NCI-H2081 treated with DMSO at 0.1 percent for 48 hours (cell line): ENCODE results near the gene NCF2.

ENCODE experiments used
- DNase-seq: peaks from one replicate; lab custom pipeline; 2025; lab: John Stamatoyannopoulos, UW

NCF2 gene

GRCh38 chr1:183583466-183583865, 6.8 kb downstream of the NCF2 start:
- no peak for DNase-seq

GRCh38 chr1:183582021-183582713, 8.1 kb downstream of the NCF2 start:
- DNase-seq: no peak

GRCh38 chr1:183580281-183580682, 10.0 kb downstream of the NCF2 start:
- DNase-seq: peak; percentile 28

GRCh38 chr1:183578856-183579255, 11.4 kb downstream of the NCF2 start:
- DNase-seq: no peak

GRCh38 chr1:183577897-183578465, 12.3 kb downstream of the NCF2 start:
- DNase-seq: no peak

GRCh38 chr1:183576537-183576936, 13.7 kb downstream of the NCF2 start:
- no peak for DNase-seq

- no peak for DNase-seq
Measured at GRCh38 chr1:183575606-183576005, 14.7 kb downstream of the NCF2 start.

GRCh38 chr1:183572721-183573120, 17.5 kb downstream of the NCF2 start:
- no peak for DNase-seq

GRCh38 chr1:183571678-183572268, 18.5 kb downstream of the NCF2 start:
- DNase-seq: no peak

- no peak for DNase-seq
Measured at GRCh38 chr1:183570451-183570850, 19.8 kb downstream of the NCF2 start.

- DNase-seq: no peak
Measured at GRCh38 chr1:183569801-183570200, 20.5 kb downstream of the NCF2 start.

GRCh38 chr1:183569141-183569540, 21.1 kb downstream of the NCF2 start:
- no peak for DNase-seq

- DNase-seq: no peak
Measured at GRCh38 chr1:183568176-183569021, 21.9 kb downstream of the NCF2 start.

GRCh38 chr1:183567584-183567983, 22.7 kb downstream of the NCF2 start:
- DNase-seq: no peak

GRCh38 chr1:183566026-183566425, 24.2 kb downstream of the NCF2 start:
- DNase-seq: no peak

- no peak for DNase-seq
Measured at GRCh38 chr1:183565261-183565660, 25.0 kb downstream of the NCF2 start.

- DNase-seq: no peak
Measured at GRCh38 chr1:183562701-183563100, 27.6 kb downstream of the NCF2 start.

GRCh38 chr1:183559061-183559460, 31.2 kb downstream of the NCF2 start:
- DNase-seq: no peak

GRCh38 chr1:183554577-183554976, 35.7 kb downstream of the NCF2 start:
- DNase-seq: no peak

- DNase-seq: no peak
Measured at GRCh38 chr1:183553764-183554163, 36.5 kb downstream of the NCF2 start.

- no peak for DNase-seq
Measured at GRCh38 chr1:183553331-183553730, 36.9 kb downstream of the NCF2 start.

GRCh38 chr1:183552891-183553290, 37.4 kb downstream of the NCF2 start:
- no peak for DNase-seq

- no peak for DNase-seq
Measured at GRCh38 chr1:183552441-183552840, 37.8 kb downstream of the NCF2 start.
